Measurements from ENCODE around the gene HFE. TPM values are rescaled to one million over a fixed set of nuclear protein-coding genes. Genes with fewer than 3 reads are reported as not detected.
A peak's percentile ranks its signal among the peaks of the same experiment; 100 is the strongest.
"Not testable (repeated sequence)": the region's sequence is repeated elsewhere in the genome, so short reads cannot be mapped to it uniquely, and the experiment has no call there.

The HFE gene
- total RNA-seq, 1 experiment from 2014 or later = 7.8 TPM

DNA sequence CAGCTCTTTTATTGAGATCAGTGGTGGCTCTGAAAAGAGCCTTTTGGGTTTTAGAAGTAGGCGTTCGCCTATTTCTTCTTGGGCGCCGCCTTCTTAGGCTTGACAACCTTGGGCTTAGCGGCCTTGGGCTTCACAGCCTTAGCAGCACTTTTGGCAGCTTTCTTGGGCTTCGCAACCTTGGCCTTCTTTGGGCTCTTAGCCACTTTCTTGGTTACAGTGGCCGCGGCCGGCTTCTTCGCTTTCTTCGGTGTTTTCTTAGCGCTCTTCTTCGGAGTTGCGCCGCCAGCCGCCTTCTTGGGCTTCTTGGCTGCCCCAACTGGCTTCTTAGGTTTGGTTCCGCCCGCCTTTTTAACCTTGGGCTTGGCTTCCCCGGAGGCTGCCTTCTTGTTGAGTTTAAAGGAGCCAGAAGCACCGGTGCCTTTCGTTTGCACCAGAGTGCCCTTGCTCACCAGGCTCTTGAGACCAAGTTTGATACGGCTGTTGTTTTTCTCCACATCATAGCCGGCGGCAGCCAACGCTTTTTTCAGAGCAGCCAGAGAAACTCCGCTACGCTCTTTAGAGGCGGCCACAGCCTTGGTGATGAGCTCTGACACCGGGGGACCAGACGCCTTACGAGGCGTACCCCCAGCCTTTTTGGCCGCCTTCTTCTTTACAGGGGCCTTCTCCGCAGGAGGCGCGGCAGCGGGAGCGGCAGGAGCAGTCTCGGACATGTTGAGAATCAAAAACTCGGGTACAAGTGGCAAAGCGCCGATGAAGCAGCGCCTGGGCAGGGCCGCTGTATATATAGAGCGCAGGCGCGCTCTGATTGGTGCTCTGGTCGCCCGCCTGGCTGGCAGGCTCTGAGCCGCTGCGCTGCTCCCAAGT, 31.3 kb upstream of the HFE start:
- ChIA-PET CTCF (no interaction called here), POLR2A (ENCODE audit: low non-redundant PET) (interaction anchor here (0.6 to 0.7 kb wide), 4 partner anchors 9 to 39 kb away, joined by 3 to 8 read pairs (median 3); a partner anchor contains a TSS)
- H3K4me3 ChIP-seq (ENCODE audit: low read depth, low read length, poor library complexity, severe bottlenecking) = peak overlapping the region; percentile 78
- H3K4me1 ChIP-seq (ENCODE audit: insufficient read depth, low read length, poor library complexity, severe bottlenecking) = peaks cover 20% of the 10 kb centered on the region
- no peak for TF ChIP-seq EZH2 (IDR thresholded peaks at IDR 0.05; ENCODE audit: borderline replicate concordance, low read depth, low read length, poor library complexity, severe bottlenecking)
- TF ChIP-seq CTCF (conservative IDR thresholded peaks at IDR 0.05; ENCODE audit: low read depth, low read length) = no peak
- DNase-seq (ENCODE audit: low spot score) = peak; percentile 92
- H3K27ac ChIP-seq (ENCODE audit: low read depth, low read length, poor library complexity, severe bottlenecking) = peak overlapping the region; percentile 96
- intact Hi-C loops (cut with micrococcal nuclease; ENCODE audit: unreplicated experiment) = loop anchor here (2.0 to 10.0 kb wide), 3 partner anchors 23 to 499 kb away; a partner anchor contains a TSS
- H3K9me3 ChIP-seq (ENCODE audit: low read depth, low read length, poor library complexity, severe bottlenecking) = no peaks in the 10 kb centered on the region
- H3K27me3 ChIP-seq (replicated peaks; ENCODE audit: insufficient read depth, low read depth, low read length, poor library complexity) = no peaks in the 10 kb centered on the region
- no peaks in the 10 kb centered on the region for H3K36me3 ChIP-seq (ENCODE audit: insufficient read depth, low read length, poor library complexity, severe bottlenecking)
- BruUV-seq (replicated peaks) = TSS peak; percentile 99

- peak overlapping the region; percentile 78 for H3K4me3 ChIP-seq (ENCODE audit: low read depth, low read length, poor library complexity, severe bottlenecking)
- H3K27me3 ChIP-seq (replicated peaks; ENCODE audit: insufficient read depth, low read depth, low read length, poor library complexity) = no peaks in the 10 kb centered on the region
- DNase-seq (ENCODE audit: low spot score) = peak; percentile 69
- no peaks in the 10 kb centered on the region for H3K36me3 ChIP-seq (ENCODE audit: insufficient read depth, low read length, poor library complexity, severe bottlenecking)
- intact Hi-C loops (cut with micrococcal nuclease; ENCODE audit: unreplicated experiment) = loop anchor here (5.0 to 10.0 kb wide), 2 partner anchors 161 to 498 kb away; a partner anchor contains a TSS
- H3K4me1 ChIP-seq (ENCODE audit: insufficient read depth, low read length, poor library complexity, severe bottlenecking) = peaks cover 20% of the 10 kb centered on the region
- ChIA-PET CTCF (no interaction called here), POLR2A (ENCODE audit: low non-redundant PET) (interaction anchor here (0.6 to 0.8 kb wide), 3 partner anchors 25 to 1751 kb away, joined by 3 to 8 read pairs (median 7); a partner anchor contains a TSS)
- BruUV-seq (replicated peaks) = no TSS peak
- H3K27ac ChIP-seq (ENCODE audit: low read depth, low read length, poor library complexity, severe bottlenecking) = peak overlapping the region; percentile 96
- no peaks in the 10 kb centered on the region for H3K9me3 ChIP-seq (ENCODE audit: low read depth, low read length, poor library complexity, severe bottlenecking)
- TF ChIP-seq EZH2 (IDR thresholded peaks at IDR 0.05; ENCODE audit: borderline replicate concordance, low read depth, low read length, poor library complexity, severe bottlenecking) (no peak), CTCF (conservative IDR thresholded peaks at IDR 0.05; ENCODE audit: low read depth, low read length) (no peak)
Observed at GRCh38 chr6:26056583-26057350, 30.5 kb upstream of the HFE start.

DNA sequence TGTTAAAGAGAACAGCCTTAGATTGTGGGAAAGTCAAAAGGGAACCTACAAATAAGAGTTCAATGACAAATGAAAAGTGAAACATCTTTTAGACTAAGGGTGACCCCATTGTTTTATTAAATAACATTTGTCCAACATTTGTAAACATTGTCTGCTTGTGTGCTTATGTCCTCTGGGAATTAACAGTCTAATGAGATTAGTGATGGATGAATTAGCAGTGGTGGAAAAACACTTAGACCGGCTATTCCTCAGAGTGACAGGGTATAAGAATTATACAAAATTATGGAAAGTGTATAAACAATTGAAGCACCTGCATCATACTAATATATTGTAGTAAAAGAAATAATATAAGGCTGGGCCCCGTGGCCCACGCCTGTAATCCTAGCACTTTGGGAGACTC, 29.3 kb upstream of the HFE start:
- ChIA-PET CTCF (no interaction called here), POLR2A (ENCODE audit: low non-redundant PET) (no interaction called here)
- H3K27me3 ChIP-seq (replicated peaks; ENCODE audit: insufficient read depth, low read depth, low read length, poor library complexity) = no peaks in the 10 kb centered on the region
- TF ChIP-seq CTCF (conservative IDR thresholded peaks at IDR 0.05; ENCODE audit: low read depth, low read length) (no peak), EZH2 (IDR thresholded peaks at IDR 0.05; ENCODE audit: borderline replicate concordance, low read depth, low read length, poor library complexity, severe bottlenecking) (no peak)
- no peak overlapping the region for H3K4me3 ChIP-seq (ENCODE audit: low read depth, low read length, poor library complexity, severe bottlenecking)
- H3K4me1 ChIP-seq (ENCODE audit: insufficient read depth, low read length, poor library complexity, severe bottlenecking) = peaks cover 20% of the 10 kb centered on the region
- intact Hi-C loops (cut with micrococcal nuclease; ENCODE audit: unreplicated experiment) = loop anchor here (5.0 to 10.0 kb wide), 2 partner anchors 159 to 497 kb away; a partner anchor contains a TSS
- H3K27ac ChIP-seq (ENCODE audit: low read depth, low read length, poor library complexity, severe bottlenecking) = peak overlapping the region; percentile 96
- H3K36me3 ChIP-seq (ENCODE audit: insufficient read depth, low read length, poor library complexity, severe bottlenecking) = no peaks in the 10 kb centered on the region
- no TSS peak for BruUV-seq (replicated peaks)
- DNase-seq (ENCODE audit: low spot score) = peak; percentile 62
- H3K9me3 ChIP-seq (ENCODE audit: low read depth, low read length, poor library complexity, severe bottlenecking) = no peaks in the 10 kb centered on the region

- CTCF ChIA-PET; H3K27ac ChIP-seq (ENCODE audit: low read depth, low read length, poor library complexity, severe bottlenecking); H3K9me3 ChIP-seq (ENCODE audit: low read depth, low read length, poor library complexity, severe bottlenecking); H3K27me3 ChIP-seq (replicated peaks; ENCODE audit: insufficient read depth, low read depth, low read length, poor library complexity); DNase-seq (ENCODE audit: low spot score); POLR2A ChIA-PET (ENCODE audit: low non-redundant PET); BruUV-seq (replicated peaks); H3K36me3 ChIP-seq (ENCODE audit: insufficient read depth, low read length, poor library complexity, severe bottlenecking); H3K4me3 ChIP-seq (ENCODE audit: low read depth, low read length, poor library complexity, severe bottlenecking): not testable (repeated sequence)
- peaks cover 16% of the 10 kb centered on the region for H3K4me1 ChIP-seq (ENCODE audit: insufficient read depth, low read length, poor library complexity, severe bottlenecking)
- intact Hi-C loops (cut with micrococcal nuclease; ENCODE audit: unreplicated experiment) = loop anchor here (5.0 to 10.0 kb wide), 2 partner anchors 159 to 496 kb away; a partner anchor contains a TSS
Observed at GRCh38 chr6:26058477-26059033, 28.7 kb upstream of the HFE start.

Measured in A673 (cell line).